Measurements from ENCODE around the gene CYFIP2. TPM values are rescaled to one million over a fixed set of nuclear protein-coding genes. Genes with fewer than 3 reads are reported as not detected.

The CYFIP2 gene
- total and polyA plus RNA-seq, 2 of the 13 experiments (the other 11 are each of a cell fraction or from before 2014, with no cell fraction given): 22.6 to 30.3 TPM

- TF ChIP-seq ZNF646 (CRISPR knock-in tag; IDR thresholded peaks at IDR 0.05): no peak
- TF ChIP-seq ZNF225 (CRISPR knock-in tag; IDR thresholded peaks at IDR 0.05): no peak
- no peak for TF ChIP-seq SOX6 (IDR thresholded peaks at IDR 0.05)
- peak; percentile 35; the same call in 1 of the 2 replicates for TF ChIP-seq SOX6 (CRISPR knock-in tag; IDR thresholded peaks at IDR 0.05)
- TF ChIP-seq ZBTB37 (CRISPR knock-in tag; IDR thresholded peaks at IDR 0.05): peak; percentile 95
- TF ChIP-seq HNRNPL (IDR thresholded peaks at IDR 0.05; ENCODE audit: low read depth, low read length): no peak
- 0 out of 2 replicates have a peak, but pooled peaks have one; percentile 50 for TF ChIP-seq SMAD3 (CRISPR knock-in tag; IDR thresholded peaks at IDR 0.05)
- TF ChIP-seq RARA (CRISPR knock-in tag; IDR thresholded peaks at IDR 0.05): 0 out of 2 replicates have a peak, but pooled peaks have one; percentile 7
- no peak for TF ChIP-seq LCORL (IDR thresholded peaks at IDR 0.05)
- 0 out of 2 replicates have a peak, but pooled peaks have one; percentile 36 for TF ChIP-seq LCORL (CRISPR knock-in tag; IDR thresholded peaks at IDR 0.05)
- TF ChIP-seq ZNF687 (CRISPR knock-in tag; IDR thresholded peaks at IDR 0.05): peak; percentile 86
- TF ChIP-seq ZEB1 (IDR thresholded peaks at IDR 0.05; ENCODE audit: insufficient replicate concordance, low read depth): no peak
- TF ChIP-seq ZNF567 (CRISPR knock-in tag; IDR thresholded peaks at IDR 0.05; ENCODE audit: borderline replicate concordance): no peak
- TF ChIP-seq NR2C2 (CRISPR knock-in tag; IDR thresholded peaks at IDR 0.05; ENCODE audit: borderline replicate concordance): peak; percentile 29; the same call in 1 of the 2 replicates
- TF ChIP-seq CREB1 (IDR thresholded peaks at IDR 0.05): no peak
- TF ChIP-seq CREB1 (CRISPR knock-in tag; IDR thresholded peaks at IDR 0.05): 0 out of 2 replicates have a peak, but pooled peaks have one; percentile 24
- no peak for TF ChIP-seq ZNF296 (CRISPR knock-in tag; conservative IDR thresholded peaks at IDR 0.05)
- TF ChIP-seq FOXA3 (CRISPR knock-in tag; IDR thresholded peaks at IDR 0.05): peak; percentile 68
- TF ChIP-seq GLI4 (CRISPR knock-in tag; IDR thresholded peaks at IDR 0.05; ENCODE audit: borderline replicate concordance): no peak
These were observed 124.8 kb downstream of the CYFIP2 start (continued) for GRCh38 chr5:157390551-157391297.
